ENCODE results near the gene CRIP1.

DNA sequence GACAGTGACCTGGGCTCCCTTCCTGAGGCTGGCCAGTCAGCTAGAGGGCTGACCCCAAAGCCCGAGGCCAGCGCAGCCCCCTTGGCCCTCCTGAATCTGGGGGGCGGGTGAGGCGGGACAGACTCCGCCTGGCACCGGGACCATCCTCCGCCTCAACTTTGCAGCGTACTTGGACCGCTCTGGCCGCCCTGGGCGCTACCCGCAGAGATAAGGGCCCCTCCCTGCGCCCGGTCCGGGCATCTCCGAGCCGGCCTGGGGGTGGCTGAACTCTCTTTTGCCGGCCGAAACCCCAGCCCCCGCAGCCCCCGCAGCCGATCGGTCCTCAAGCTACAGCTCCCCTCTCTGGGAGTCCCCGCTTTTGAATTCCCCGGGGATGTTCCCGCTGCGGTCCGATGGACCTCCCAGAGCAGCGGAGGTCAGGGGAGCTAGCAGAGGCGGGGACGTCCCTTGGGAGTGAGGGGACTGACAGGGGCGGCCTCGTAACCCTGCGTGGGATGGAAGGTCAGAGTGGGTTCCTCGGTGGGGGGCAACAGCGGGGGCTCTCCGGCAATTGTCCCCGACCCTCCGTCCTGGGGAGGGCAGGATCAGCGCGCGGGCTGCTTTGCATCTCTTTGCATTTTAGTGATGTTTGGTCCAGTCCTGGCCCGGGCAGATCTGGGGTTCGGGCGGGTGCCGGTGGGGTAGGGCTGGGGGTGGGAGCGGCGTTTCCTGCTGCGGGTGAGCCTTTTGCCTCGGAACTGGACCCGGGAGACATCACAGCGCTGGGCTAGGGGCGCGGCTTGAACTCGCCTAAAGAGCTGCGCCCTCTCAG, at the start of gene CRIP1:
- TF ChIP-seq POLR2A (IDR thresholded peaks at IDR 0.05), result no peak
- TF ChIP-seq, protein P1, sequence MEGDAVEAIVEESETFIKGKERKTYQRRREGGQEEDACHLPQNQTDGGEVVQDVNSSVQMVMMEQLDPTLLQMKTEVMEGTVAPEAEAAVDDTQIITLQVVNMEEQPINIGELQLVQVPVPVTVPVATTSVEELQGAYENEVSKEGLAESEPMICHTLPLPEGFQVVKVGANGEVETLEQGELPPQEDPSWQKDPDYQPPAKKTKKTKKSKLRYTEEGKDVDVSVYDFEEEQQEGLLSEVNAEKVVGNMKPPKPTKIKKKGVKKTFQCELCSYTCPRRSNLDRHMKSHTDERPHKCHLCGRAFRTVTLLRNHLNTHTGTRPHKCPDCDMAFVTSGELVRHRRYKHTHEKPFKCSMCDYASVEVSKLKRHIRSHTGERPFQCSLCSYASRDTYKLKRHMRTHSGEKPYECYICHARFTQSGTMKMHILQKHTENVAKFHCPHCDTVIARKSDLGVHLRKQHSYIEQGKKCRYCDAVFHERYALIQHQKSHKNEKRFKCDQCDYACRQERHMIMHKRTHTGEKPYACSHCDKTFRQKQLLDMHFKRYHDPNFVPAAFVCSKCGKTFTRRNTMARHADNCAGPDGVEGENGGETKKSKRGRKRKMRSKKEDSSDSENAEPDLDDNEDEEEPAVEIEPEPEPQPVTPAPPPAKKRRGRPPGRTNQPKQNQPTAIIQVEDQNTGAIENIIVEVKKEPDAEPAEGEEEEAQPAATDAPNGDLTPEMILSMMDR (IDR thresholded peaks at IDR 0.05), result no peak
- TF ChIP-seq POLR2AphosphoS5 (IDR thresholded peaks at IDR 0.05), result no peak
- no peak for TF ChIP-seq EP300 (IDR thresholded peaks at IDR 0.05)

Measured in sigmoid colon (tissue), 4 donors.